ENCODE measurements around the gene RDH8. TPM values are rescaled to one million over a fixed set of nuclear protein-coding genes. Genes with fewer than 3 reads are reported as not detected.

RDH8 gene
- total and polyA plus RNA-seq, 2 of the 8 experiments (the other 6 are each of a cell fraction or from before 2014, with no cell fraction given), result 0.38 TPM; not detected in 1

GRCh38 chr19:10006752-10007323 is 6.4 kb upstream of the RDH8 start:
- TF ChIP-seq SP2 (IDR thresholded peaks at IDR 0.05; ENCODE audit: low read length) (no peak), SP1 (IDR thresholded peaks at IDR 0.05; ENCODE audit: low read depth, low read length) (no peak), MAFK (IDR thresholded peaks at IDR 0.05; ENCODE audit: low read depth, low read length) (no peak), ATF3 (IDR thresholded peaks at IDR 0.05; ENCODE audit: insufficient read depth, low read depth, low read length) (no peak), CHD2 (IDR thresholded peaks at IDR 0.05; ENCODE audit: low read length) (no peak), RXRA (IDR thresholded peaks at IDR 0.05; ENCODE audit: insufficient read depth, low read depth, low read length) (no peak)
- TF ChIP-seq, protein P1, sequence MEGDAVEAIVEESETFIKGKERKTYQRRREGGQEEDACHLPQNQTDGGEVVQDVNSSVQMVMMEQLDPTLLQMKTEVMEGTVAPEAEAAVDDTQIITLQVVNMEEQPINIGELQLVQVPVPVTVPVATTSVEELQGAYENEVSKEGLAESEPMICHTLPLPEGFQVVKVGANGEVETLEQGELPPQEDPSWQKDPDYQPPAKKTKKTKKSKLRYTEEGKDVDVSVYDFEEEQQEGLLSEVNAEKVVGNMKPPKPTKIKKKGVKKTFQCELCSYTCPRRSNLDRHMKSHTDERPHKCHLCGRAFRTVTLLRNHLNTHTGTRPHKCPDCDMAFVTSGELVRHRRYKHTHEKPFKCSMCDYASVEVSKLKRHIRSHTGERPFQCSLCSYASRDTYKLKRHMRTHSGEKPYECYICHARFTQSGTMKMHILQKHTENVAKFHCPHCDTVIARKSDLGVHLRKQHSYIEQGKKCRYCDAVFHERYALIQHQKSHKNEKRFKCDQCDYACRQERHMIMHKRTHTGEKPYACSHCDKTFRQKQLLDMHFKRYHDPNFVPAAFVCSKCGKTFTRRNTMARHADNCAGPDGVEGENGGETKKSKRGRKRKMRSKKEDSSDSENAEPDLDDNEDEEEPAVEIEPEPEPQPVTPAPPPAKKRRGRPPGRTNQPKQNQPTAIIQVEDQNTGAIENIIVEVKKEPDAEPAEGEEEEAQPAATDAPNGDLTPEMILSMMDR (IDR thresholded peaks at IDR 0.05; ENCODE audit: control extremely low read depth in 1 of 3, insufficient read depth in 1 of 3, low read depth in 1 of 3, low read length in 3 of 3), result no peak
- H3K4me3 ChIP-seq (ENCODE audit: extremely low read depth in 1 of 4, insufficient read depth in 2 of 4, low read depth in 3 of 4, low read length in 4 of 4), result no peak overlapping the region
- no peak overlapping the region for H2AK5ac ChIP-seq (ENCODE audit: low read depth, low read length)
- H4K8ac ChIP-seq (ENCODE audit: extremely low read depth, insufficient read depth, low read length), result no peak overlapping the region
- H3K27me3 ChIP-seq (replicated peaks in 1 of 4; ENCODE audit: control insufficient read depth in 3 of 4, extremely low read depth in 1 of 4, insufficient read depth in 3 of 4, low read length in 3 of 4), result peaks cover 1 to 27% (median 20%) of the 10 kb centered on the region in 4 experiments
- H3K23ac ChIP-seq (ENCODE audit: insufficient read length), result no peak overlapping the region
- H2BK20ac ChIP-seq (ENCODE audit: low read length), result no peak overlapping the region
- no peak overlapping the region for H4K5ac ChIP-seq (ENCODE audit: insufficient read length, low read depth, low read length)
- H3K9me3 ChIP-seq (ENCODE audit: insufficient read depth in 2 of 2, low read depth in 1 of 2, low read length in 1 of 2), result no peaks in the 10 kb centered on the region
- DNase-seq (ENCODE audit: low read depth in 1 of 2, low spot score in 2 of 2) (no peak), FAIRE-seq (no peak)
- H3K4me2 ChIP-seq (ENCODE audit: insufficient read depth in 1 of 2, low read depth in 2 of 2, low read length in 2 of 2), result no peak overlapping the region
- H3K56ac ChIP-seq (replicated peaks; ENCODE audit: insufficient read length, low read depth, low read length), result no peak overlapping the region
- peaks cover 5 to 10% of the 10 kb centered on the region in 2 experiments for H4K20me1 ChIP-seq (replicated peaks in 1 of 2; ENCODE audit: control insufficient read depth in 1 of 2, insufficient read depth in 2 of 2, low read length in 2 of 2)
- no peak overlapping the region for H3K14ac ChIP-seq (ENCODE audit: insufficient read length)
- H2AFZ ChIP-seq (ENCODE audit: low read length), result no peak overlapping the region
- H2BK15ac ChIP-seq (ENCODE audit: low read length), result no peak overlapping the region
- H2BK12ac ChIP-seq (ENCODE audit: low read depth, low read length), result no peak overlapping the region
- H3K4me1 ChIP-seq (replicated peaks in 1 of 4; ENCODE audit: control insufficient read depth in 3 of 4, insufficient read depth in 4 of 4, low read length in 3 of 4), result peaks cover 4 to 12% (median 8%) of the 10 kb centered on the region in 4 experiments
- no peak overlapping the region for H2BK5ac ChIP-seq (ENCODE audit: low read depth, low read length)
- H3K79me2 ChIP-seq (ENCODE audit: control insufficient read depth in 1 of 2, insufficient read depth in 2 of 2, low read length in 2 of 2), result no peaks in the 10 kb centered on the region
- no peak overlapping the region for H3K9ac ChIP-seq (replicated peaks in 1 of 4; ENCODE audit: extremely low read depth in 1 of 4, low read depth in 3 of 4, low read length in 3 of 4)
- H3K36me3 ChIP-seq (ENCODE audit: control insufficient read depth in 2 of 4, insufficient read depth in 4 of 4, low read length in 3 of 4), result no peaks in the 10 kb centered on the region
- H3K27ac ChIP-seq (ENCODE audit: low read depth, low read length), result no peak overlapping the region
- no peak overlapping the region for H4K91ac ChIP-seq (replicated peaks; ENCODE audit: insufficient read length, low read length)
- H3K4ac ChIP-seq (replicated peaks; ENCODE audit: insufficient read length, low read depth, low read length), result no peak overlapping the region
- no peak overlapping the region for H2BK120ac ChIP-seq (replicated peaks; ENCODE audit: low read depth, low read length)
- H3K79me1 ChIP-seq (ENCODE audit: low read depth, low read length), result no peaks in the 10 kb centered on the region
- peaks cover 16% of the 10 kb centered on the region; the same call in 1 of the 2 replicates for H3K23me2 ChIP-seq (ENCODE audit: low read depth, low read length)
- CTCF ChIA-PET (ENCODE audit: partially characterized antibody), result interaction anchor here (1.0 to 2.9 kb wide), 3 partner anchors 21 to 77 kb away, joined by 5 to 16 read pairs (median 5); no protein-coding TSS in a partner anchor
- H3K18ac ChIP-seq (ENCODE audit: extremely low read depth, low read length), result no peak overlapping the region
- POLR2A ChIA-PET (ENCODE audit: partially characterized antibody), result no interaction called here

All from H1 (cell line).